Lower leg skin (tissue), 3 donors: Measurements from ENCODE around the gene GPC1.

Experiments used
- POLR2A ChIP-seq, 2 donors: fragments of 450-650 bp; IDR thresholded peaks; one replicate each; pipeline ENCODE4 v1.6.1; 2016 to 2017; ENCODE audit warnings: antibody characterized with exemption in 2 of 2, mild to moderate bottlenecking in 1 of 2, moderate library complexity in 1 of 2
- TF ChIP-seq, protein P1 (sequence below), 3 donors: fragments of 450-650 bp; IDR thresholded peaks; one replicate each; pipeline ENCODE4 v1.5.1; 2016; ENCODE audit warnings: antibody characterized with exemption in 3 of 3, mild to moderate bottlenecking in 3 of 3, moderate library complexity in 2 of 3

DNA sequence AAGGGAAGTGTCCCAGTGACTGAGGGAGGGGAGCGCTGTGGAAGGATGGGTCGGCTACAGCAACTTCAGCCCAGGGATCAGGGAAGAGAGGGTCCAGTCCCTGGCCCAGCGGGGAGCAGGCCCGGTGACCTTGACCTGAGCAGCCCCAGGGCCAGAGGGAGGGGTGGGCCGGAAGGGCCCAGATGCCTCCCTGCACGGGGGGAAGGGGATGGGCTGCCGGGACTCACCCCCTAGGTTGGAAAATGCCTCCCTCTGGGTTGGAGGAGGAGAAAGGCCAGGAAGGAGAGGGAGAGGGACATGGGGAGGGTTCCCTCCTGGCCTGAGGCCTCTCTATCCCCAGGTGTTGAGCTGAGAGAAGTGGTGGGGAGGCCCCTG, 19.8 kb downstream of the GPC1 start:
- TF ChIP-seq, protein P1, sequence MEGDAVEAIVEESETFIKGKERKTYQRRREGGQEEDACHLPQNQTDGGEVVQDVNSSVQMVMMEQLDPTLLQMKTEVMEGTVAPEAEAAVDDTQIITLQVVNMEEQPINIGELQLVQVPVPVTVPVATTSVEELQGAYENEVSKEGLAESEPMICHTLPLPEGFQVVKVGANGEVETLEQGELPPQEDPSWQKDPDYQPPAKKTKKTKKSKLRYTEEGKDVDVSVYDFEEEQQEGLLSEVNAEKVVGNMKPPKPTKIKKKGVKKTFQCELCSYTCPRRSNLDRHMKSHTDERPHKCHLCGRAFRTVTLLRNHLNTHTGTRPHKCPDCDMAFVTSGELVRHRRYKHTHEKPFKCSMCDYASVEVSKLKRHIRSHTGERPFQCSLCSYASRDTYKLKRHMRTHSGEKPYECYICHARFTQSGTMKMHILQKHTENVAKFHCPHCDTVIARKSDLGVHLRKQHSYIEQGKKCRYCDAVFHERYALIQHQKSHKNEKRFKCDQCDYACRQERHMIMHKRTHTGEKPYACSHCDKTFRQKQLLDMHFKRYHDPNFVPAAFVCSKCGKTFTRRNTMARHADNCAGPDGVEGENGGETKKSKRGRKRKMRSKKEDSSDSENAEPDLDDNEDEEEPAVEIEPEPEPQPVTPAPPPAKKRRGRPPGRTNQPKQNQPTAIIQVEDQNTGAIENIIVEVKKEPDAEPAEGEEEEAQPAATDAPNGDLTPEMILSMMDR (IDR thresholded peaks at IDR 0.05) = no peak
- TF ChIP-seq POLR2A (IDR thresholded peaks at IDR 0.05) = no peak
